ENCODE measurements around the gene C4orf36. TPM values are rescaled to one million over a fixed set of nuclear protein-coding genes. Genes with fewer than 3 reads are reported as not detected.
A peak's percentile ranks its signal among the peaks of the same experiment; 100 is the strongest.

Gene C4orf36
- total RNA-seq, 5 donors from 2014 or later (not counting 1 experiment from before 2014, with no cell fraction given), result 0.79 TPM; not detected in 4

- ATAC-seq (replicated peaks in 1 of 4), result no peak
- CTCF ChIA-PET, result interaction anchor here (0.9 to 1.1 kb wide), 2 partner anchors 153 to 175 kb away, joined by 3 to 16 read pairs; no protein-coding TSS in a partner anchor
- POLR2A ChIA-PET, result no interaction called here
- Mint-ChIP-seq H3K27ac (peak overlapping the region in 1 of 2 donors; percentile 34), H3K27me3 (no peaks in the 10 kb centered on the region), H3K36me3 (peaks cover 11% of the 10 kb centered on the region), H3K4me1 (peaks cover 0 to 2% (median under 1%) of the 10 kb centered on the region in 3 donors), H3K9me3 (no peaks in the 10 kb centered on the region), H3K4me3 (no peak overlapping the region)
- Histone ChIP-seq H3K4me1 (ENCODE audit: control insufficient read depth in 1 of 2, extremely low read depth in 1 of 2, insufficient read depth in 2 of 2, low read length in 2 of 2) (no peaks in the 10 kb centered on the region), H3K9me3 (no peaks in the 10 kb centered on the region), H3K4me3 (ENCODE audit: control insufficient read depth in 1 of 2, extremely low read depth in 1 of 2, low read length in 1 of 2) (no peak overlapping the region), H3K27ac (ENCODE audit: low read length) (no peak overlapping the region), H3K27me3 (replicated peaks in 1 of 2; ENCODE audit: control insufficient read depth in 2 of 2, extremely low read depth in 1 of 2, insufficient read depth in 2 of 2, low read length in 1 of 2) (no peaks in the 10 kb centered on the region), H3K36me3 (ENCODE audit: control insufficient read depth in 2 of 2, extremely low read depth in 1 of 2, insufficient read depth in 1 of 2, low read length in 1 of 2) (no peaks in the 10 kb centered on the region)
- no peak for DNase-seq
- WGBS (ENCODE audit: insufficient coverage), result 100% methylated on average over 2 of the region's 4 CpGs
These were observed 25.2 kb upstream of the C4orf36 start for GRCh38 chr4:86917212-86918039.

DNA sequence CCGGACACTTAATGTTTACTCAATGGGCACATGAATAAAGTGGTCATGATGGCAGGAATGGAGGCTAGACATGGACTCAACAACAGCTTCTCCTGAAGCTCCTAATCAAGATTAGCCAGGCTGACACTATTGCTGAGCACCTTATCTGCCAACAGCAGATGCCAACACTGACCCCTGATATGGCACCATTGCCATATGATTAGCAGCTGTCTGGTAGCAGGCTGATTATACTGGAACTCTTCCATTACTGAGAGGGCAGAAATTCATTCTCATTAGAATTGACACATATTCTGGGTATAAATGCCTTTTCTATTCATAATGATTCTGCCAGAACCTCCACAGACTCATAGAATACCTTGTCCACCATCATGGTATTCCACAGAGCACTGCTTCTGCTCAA is 24.2 kb upstream of the C4orf36 start:
- no peak overlapping the region for H3K27ac Mint-ChIP-seq

DNA sequence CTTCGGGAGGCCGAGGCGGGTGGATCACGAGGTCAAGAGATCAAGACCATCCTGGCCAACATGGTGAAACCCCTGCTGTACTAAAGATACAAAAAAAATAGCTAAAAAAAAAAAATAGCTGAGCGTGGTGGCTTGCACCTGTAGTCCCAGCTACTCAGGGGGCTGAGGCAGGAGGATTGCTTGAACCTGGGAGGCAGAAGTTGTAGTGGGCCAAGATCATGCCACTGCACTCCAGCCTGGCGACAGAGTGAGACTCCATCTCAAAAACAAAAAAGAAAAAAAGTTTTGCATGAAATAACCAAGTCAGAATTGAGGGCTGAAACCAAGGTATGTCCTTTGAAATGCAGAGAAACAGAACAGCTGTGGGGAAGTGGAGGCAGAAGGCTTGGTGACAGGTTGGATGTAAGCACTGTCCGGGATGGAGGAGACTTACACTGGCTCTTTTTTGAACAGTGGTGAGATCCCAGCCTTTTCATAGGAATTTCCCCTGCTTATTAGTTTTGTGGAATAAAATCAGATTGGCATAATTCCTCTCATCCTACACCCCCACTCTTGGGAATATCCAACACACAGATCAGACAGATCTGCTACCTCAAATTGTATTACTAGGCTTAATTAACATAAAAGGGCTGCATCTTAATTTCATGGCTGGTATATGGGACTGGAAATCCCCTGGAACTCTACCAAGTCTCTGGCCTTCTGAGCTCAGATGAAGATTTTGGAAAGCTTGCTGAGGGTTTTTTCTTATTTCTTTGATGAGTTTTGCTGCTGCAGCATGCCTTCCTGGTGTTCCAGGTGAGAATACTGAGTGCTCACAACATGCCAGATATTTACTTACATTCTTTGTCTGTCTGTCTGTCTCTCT is 18.8 kb upstream of the C4orf36 start:
- no peak overlapping the region for H3K4me3 Mint-ChIP-seq
- DNase-seq (peak in 1 of 35 experiments; percentile 16), ATAC-seq (replicated peaks in 1 of 4) (no peak)
- POLR2A ChIA-PET, result no interaction called here
- H3K27ac Mint-ChIP-seq, result no peak overlapping the region
- Histone ChIP-seq H3K9me3 (no peaks in the 10 kb centered on the region), H3K4me1 (ENCODE audit: control insufficient read depth in 1 of 2, extremely low read depth in 1 of 2, insufficient read depth in 2 of 2, low read length in 2 of 2) (peaks cover 3 to 4% of the 10 kb centered on the region in 2 experiments), H3K27me3 (replicated peaks in 1 of 2; ENCODE audit: control insufficient read depth in 2 of 2, extremely low read depth in 1 of 2, insufficient read depth in 2 of 2, low read length in 1 of 2) (no peaks in the 10 kb centered on the region), H3K27ac (ENCODE audit: low read length) (no peak overlapping the region), H3K36me3 (ENCODE audit: control insufficient read depth in 2 of 2, extremely low read depth in 1 of 2, insufficient read depth in 1 of 2, low read length in 1 of 2) (no peaks in the 10 kb centered on the region), H3K4me3 (ENCODE audit: control insufficient read depth in 1 of 2, extremely low read depth in 1 of 2, low read length in 1 of 2) (no peak overlapping the region)
- peaks cover 20 to 28% (median 20%) of the 10 kb centered on the region in 3 donors for H3K4me1 Mint-ChIP-seq
- WGBS (ENCODE audit: insufficient coverage), result 60% methylated on average over 1 of the region's 7 CpGs
- no peaks in the 10 kb centered on the region for H3K9me3 Mint-ChIP-seq
- peaks cover 8% of the 10 kb centered on the region for H3K36me3 Mint-ChIP-seq
- H3K27me3 Mint-ChIP-seq, result no peaks in the 10 kb centered on the region
- CTCF ChIA-PET, result interaction anchor here in 1 of 2 donors (0.6 to 1.1 kb wide), 2 partner anchors 11 to 13 kb away, joined by 3 to 7 read pairs; no protein-coding TSS in a partner anchor

More for the DNA sequence above, 24.2 kb upstream of the C4orf36 start:
- H3K4me3 Mint-ChIP-seq, result no peak overlapping the region
- H3K27me3 Mint-ChIP-seq, result no peaks in the 10 kb centered on the region
- no peak overlapping the region for H3K4me3 ChIP-seq (ENCODE audit: control insufficient read depth in 1 of 2, extremely low read depth in 1 of 2, low read length in 1 of 2)
- no peak overlapping the region for H3K27ac ChIP-seq (ENCODE audit: low read length)
- H3K36me3 Mint-ChIP-seq, result peaks cover 11% of the 10 kb centered on the region
- ATAC-seq (replicated peaks in 1 of 4) (no peak), DNase-seq (no peak)
- no peaks in the 10 kb centered on the region for H3K36me3 ChIP-seq (ENCODE audit: control insufficient read depth in 2 of 2, extremely low read depth in 1 of 2, insufficient read depth in 1 of 2, low read length in 1 of 2)
- no peaks in the 10 kb centered on the region for H3K9me3 ChIP-seq
- H3K4me1 ChIP-seq (ENCODE audit: control insufficient read depth in 1 of 2, extremely low read depth in 1 of 2, insufficient read depth in 2 of 2, low read length in 2 of 2), result no peaks in the 10 kb centered on the region
- H3K4me1 Mint-ChIP-seq, result peaks cover 0 to 2% (median under 1%) of the 10 kb centered on the region in 3 donors
- H3K9me3 Mint-ChIP-seq, result no peaks in the 10 kb centered on the region
- no peaks in the 10 kb centered on the region for H3K27me3 ChIP-seq (replicated peaks in 1 of 2; ENCODE audit: control insufficient read depth in 2 of 2, extremely low read depth in 1 of 2, insufficient read depth in 2 of 2, low read length in 1 of 2)
- WGBS (ENCODE audit: insufficient coverage), result no CpG with 5 or more reads among the region's 1 CpG
- ChIA-PET POLR2A (interaction anchor here in 1 of 2 donors (0.7 kb wide), 1 partner anchor 1195 kb away, joined by 18 read pairs; no protein-coding TSS in a partner anchor), CTCF (interaction anchor here (0.9 to 1.1 kb wide), 2 partner anchors 154 to 176 kb away, joined by 3 to 16 read pairs; no protein-coding TSS in a partner anchor)

DNA sequence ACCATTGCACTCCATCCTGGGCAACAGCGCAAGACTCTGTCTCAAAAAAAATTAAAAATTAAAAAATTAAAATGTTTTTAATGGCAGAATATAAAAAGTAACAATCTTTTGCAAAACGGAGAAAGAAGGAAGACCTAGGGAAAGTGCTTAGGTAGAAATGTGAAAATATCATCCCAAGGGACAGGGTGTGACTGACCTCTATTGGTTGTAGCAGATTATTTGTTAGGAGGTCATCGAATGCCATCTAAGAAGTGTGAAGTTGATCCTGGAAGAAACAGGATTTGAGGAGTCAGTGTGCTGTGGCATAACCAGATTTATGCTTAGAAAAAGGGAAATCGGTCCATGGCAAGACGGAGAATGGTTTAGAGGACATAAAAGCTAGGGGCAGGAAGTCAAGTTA is 18.1 kb upstream of the C4orf36 start:
- CTCF ChIA-PET, result interaction anchor here in 1 of 2 donors (0.6 kb wide), 1 partner anchor 11 kb away, joined by 3 read pairs; no protein-coding TSS in a partner anchor
- Mint-ChIP-seq H3K36me3 (peaks cover 8% of the 10 kb centered on the region), H3K4me3 (no peak overlapping the region), H3K27me3 (no peaks in the 10 kb centered on the region), H3K4me1 (peaks cover 20 to 28% (median 20%) of the 10 kb centered on the region in 3 donors), H3K27ac (no peak overlapping the region), H3K9me3 (no peaks in the 10 kb centered on the region)
- Histone ChIP-seq H3K27ac (ENCODE audit: low read length) (no peak overlapping the region), H3K4me1 (ENCODE audit: control insufficient read depth in 1 of 2, extremely low read depth in 1 of 2, insufficient read depth in 2 of 2, low read length in 2 of 2) (peaks cover 3 to 4% of the 10 kb centered on the region in 2 experiments), H3K4me3 (ENCODE audit: control insufficient read depth in 1 of 2, extremely low read depth in 1 of 2, low read length in 1 of 2) (no peak overlapping the region), H3K27me3 (replicated peaks in 1 of 2; ENCODE audit: control insufficient read depth in 2 of 2, extremely low read depth in 1 of 2, insufficient read depth in 2 of 2, low read length in 1 of 2) (no peaks in the 10 kb centered on the region), H3K36me3 (ENCODE audit: control insufficient read depth in 2 of 2, extremely low read depth in 1 of 2, insufficient read depth in 1 of 2, low read length in 1 of 2) (no peaks in the 10 kb centered on the region), H3K9me3 (no peaks in the 10 kb centered on the region)
- WGBS (ENCODE audit: insufficient coverage), result 71% methylated on average over 4 of the region's 5 CpGs
- POLR2A ChIA-PET, result no interaction called here
- no peak for ATAC-seq (replicated peaks in 1 of 4)
- DNase-seq, result no peak

- no peaks in the 10 kb centered on the region for H3K36me3 ChIP-seq (ENCODE audit: control insufficient read depth in 2 of 2, extremely low read depth in 1 of 2, insufficient read depth in 1 of 2, low read length in 1 of 2)
- H3K27ac Mint-ChIP-seq, result no peak overlapping the region
- peaks cover 2% of the 10 kb centered on the region for H3K36me3 Mint-ChIP-seq
- H3K27me3 ChIP-seq (replicated peaks in 1 of 2; ENCODE audit: control insufficient read depth in 2 of 2, extremely low read depth in 1 of 2, insufficient read depth in 2 of 2, low read length in 1 of 2), result peaks cover 0 to 2% of the 10 kb centered on the region in 2 experiments
- no peaks in the 10 kb centered on the region for H3K9me3 Mint-ChIP-seq
- DNase-seq (no peak), ATAC-seq (replicated peaks in 1 of 4) (no peak)
- H3K4me3 Mint-ChIP-seq, result no peak overlapping the region
- no peak overlapping the region for H3K27ac ChIP-seq (ENCODE audit: low read length)
- no peaks in the 10 kb centered on the region for H3K9me3 ChIP-seq
- CTCF ChIA-PET, result interaction anchor here (0.6 to 1.1 kb wide), 5 partner anchors 9 to 331 kb away, joined by 3 to 8 read pairs (median 4); no protein-coding TSS in a partner anchor
- no peak overlapping the region for H3K4me3 ChIP-seq (ENCODE audit: control insufficient read depth in 1 of 2, extremely low read depth in 1 of 2, low read length in 1 of 2)
- POLR2A ChIA-PET, result interaction anchor here in 1 of 2 donors (0.6 kb wide), 1 partner anchor 186 kb away, joined by 10 read pairs; no protein-coding TSS in a partner anchor
- WGBS (ENCODE audit: insufficient coverage), result 74% methylated on average over 3 of the region's 8 CpGs
- H3K4me1 Mint-ChIP-seq, result peaks cover 20 to 28% (median 20%) of the 10 kb centered on the region in 3 donors
- H3K27me3 Mint-ChIP-seq, result no peaks in the 10 kb centered on the region
- H3K4me1 ChIP-seq (ENCODE audit: control insufficient read depth in 1 of 2, extremely low read depth in 1 of 2, insufficient read depth in 2 of 2, low read length in 2 of 2), result peaks cover 3 to 4% of the 10 kb centered on the region in 2 experiments
These were observed 17.5 kb upstream of the C4orf36 start for GRCh38 chr4:86909546-86910295.

Measured in T-cell (primary cell).